ENCODE results near the gene SLF1.

Gene SLF1

GRCh38 chr5:94705427-94705826, 87.0 kb downstream of the SLF1 start:
- DNase-seq (ENCODE audit: low spot score in 2 of 2): no peak
- Mint-ChIP-seq H3K36me3 (peaks cover 6% of the 10 kb centered on the region), H3K27me3 (no peaks in the 10 kb centered on the region), H3K4me3 (no peak overlapping the region), H3K9me3 (no peaks in the 10 kb centered on the region), H3K4me1 (peaks cover 4% of the 10 kb centered on the region), H3K27ac (no peak overlapping the region)
- no peak for ATAC-seq (ENCODE audit: low read depth)

- DNase-seq (ENCODE audit: low spot score in 2 of 2) (no peak), ATAC-seq (ENCODE audit: low read depth) (no peak)
- H3K4me3 Mint-ChIP-seq: no peak overlapping the region
- H3K9me3 Mint-ChIP-seq: no peaks in the 10 kb centered on the region
- H3K27ac Mint-ChIP-seq: no peak overlapping the region
- H3K4me1 Mint-ChIP-seq: peaks cover 2% of the 10 kb centered on the region
- H3K27me3 Mint-ChIP-seq: no peaks in the 10 kb centered on the region
- peaks cover 8% of the 10 kb centered on the region for H3K36me3 Mint-ChIP-seq
These were observed 88.9 kb downstream of the SLF1 start for GRCh38 chr5:94707359-94707758.

- no peaks in the 10 kb centered on the region for H3K4me1 Mint-ChIP-seq
These were observed 90.8 kb downstream of the SLF1 start for GRCh38 chr5:94709277-94709676.

GRCh38 chr5:94711785-94712184, 93.3 kb downstream of the SLF1 start:
- no peak for ATAC-seq (ENCODE audit: low read depth)
- peaks cover 14% of the 10 kb centered on the region for H3K36me3 Mint-ChIP-seq
- no peaks in the 10 kb centered on the region for H3K9me3 Mint-ChIP-seq
- H3K27ac Mint-ChIP-seq: no peak overlapping the region
- no peak for DNase-seq (ENCODE audit: low spot score in 2 of 2)
- H3K4me1 Mint-ChIP-seq: no peaks in the 10 kb centered on the region
- no peaks in the 10 kb centered on the region for H3K27me3 Mint-ChIP-seq
- no peak overlapping the region for H3K4me3 Mint-ChIP-seq

More at GRCh38 chr5:94709277-94709676, 90.8 kb downstream of the SLF1 start:
- no peaks in the 10 kb centered on the region for H3K9me3 Mint-ChIP-seq
- DNase-seq (ENCODE audit: low spot score in 2 of 2) (no peak), ATAC-seq (ENCODE audit: low read depth) (no peak)
- no peaks in the 10 kb centered on the region for H3K27me3 Mint-ChIP-seq
- peaks cover 14% of the 10 kb centered on the region for H3K36me3 Mint-ChIP-seq
- no peak overlapping the region for H3K4me3 Mint-ChIP-seq
- no peak overlapping the region for H3K27ac Mint-ChIP-seq

- DNase-seq (ENCODE audit: low spot score in 2 of 2) (no peak), ATAC-seq (ENCODE audit: low read depth) (no peak)
- Mint-ChIP-seq H3K27ac (no peak overlapping the region), H3K4me1 (no peaks in the 10 kb centered on the region), H3K4me3 (no peak overlapping the region), H3K27me3 (peaks cover 2% of the 10 kb centered on the region), H3K36me3 (peaks cover 8% of the 10 kb centered on the region), H3K9me3 (peaks cover 2% of the 10 kb centered on the region)
These were observed 97.3 kb downstream of the SLF1 start for GRCh38 chr5:94715768-94716167.

- Mint-ChIP-seq H3K27ac (no peak overlapping the region), H3K27me3 (no peaks in the 10 kb centered on the region), H3K9me3 (no peaks in the 10 kb centered on the region), H3K4me3 (no peak overlapping the region), H3K36me3 (no peaks in the 10 kb centered on the region), H3K4me1 (no peaks in the 10 kb centered on the region)
- DNase-seq (ENCODE audit: low spot score in 2 of 2): no peak
- ATAC-seq (ENCODE audit: low read depth): no peak
These were observed 106.7 kb downstream of the SLF1 start for GRCh38 chr5:94725142-94725541.

GRCh38 chr5:94731471-94731870, 113.0 kb downstream of the SLF1 start:
- DNase-seq (ENCODE audit: low spot score in 2 of 2) (no peak), ATAC-seq (ENCODE audit: low read depth) (no peak)
- no peaks in the 10 kb centered on the region for H3K36me3 Mint-ChIP-seq
- H3K27me3 Mint-ChIP-seq: no peaks in the 10 kb centered on the region
- H3K4me1 Mint-ChIP-seq: peaks cover 2% of the 10 kb centered on the region
- H3K4me3 Mint-ChIP-seq: no peak overlapping the region
- H3K9me3 Mint-ChIP-seq: no peaks in the 10 kb centered on the region
- H3K27ac Mint-ChIP-seq: no peak overlapping the region

GRCh38 chr5:94736498-94736897, 118.0 kb downstream of the SLF1 start:
- H3K4me3 Mint-ChIP-seq: no peak overlapping the region
- H3K9me3 Mint-ChIP-seq: no peaks in the 10 kb centered on the region
- no peaks in the 10 kb centered on the region for H3K36me3 Mint-ChIP-seq
- no peaks in the 10 kb centered on the region for H3K27me3 Mint-ChIP-seq
- no peak for DNase-seq (ENCODE audit: low spot score in 2 of 2)
- no peak for ATAC-seq (ENCODE audit: low read depth)
- H3K4me1 Mint-ChIP-seq: no peaks in the 10 kb centered on the region
- no peak overlapping the region for H3K27ac Mint-ChIP-seq

GRCh38 chr5:94740286-94740685, 121.8 kb downstream of the SLF1 start:
- Mint-ChIP-seq H3K27ac (no peak overlapping the region), H3K36me3 (no peaks in the 10 kb centered on the region), H3K27me3 (no peaks in the 10 kb centered on the region), H3K4me3 (no peak overlapping the region), H3K9me3 (no peaks in the 10 kb centered on the region), H3K4me1 (peaks cover 3% of the 10 kb centered on the region)
- DNase-seq (ENCODE audit: low spot score in 2 of 2) (no peak), ATAC-seq (ENCODE audit: low read depth) (no peak)

GRCh38 chr5:94742852-94743251, 124.4 kb downstream of the SLF1 start:
- no peak for DNase-seq (ENCODE audit: low spot score in 2 of 2)
- ATAC-seq (ENCODE audit: low read depth): no peak
- H3K9me3 Mint-ChIP-seq: no peaks in the 10 kb centered on the region
- no peaks in the 10 kb centered on the region for H3K27me3 Mint-ChIP-seq
- peaks cover 16% of the 10 kb centered on the region for H3K4me1 Mint-ChIP-seq
- H3K36me3 Mint-ChIP-seq: no peaks in the 10 kb centered on the region
- no peak overlapping the region for H3K27ac Mint-ChIP-seq
- no peak overlapping the region for H3K4me3 Mint-ChIP-seq

GRCh38 chr5:94744906-94745305, 126.4 kb downstream of the SLF1 start:
- Mint-ChIP-seq H3K4me1 (peaks cover 16% of the 10 kb centered on the region), H3K4me3 (no peak overlapping the region), H3K27ac (no peak overlapping the region), H3K36me3 (no peaks in the 10 kb centered on the region), H3K27me3 (no peaks in the 10 kb centered on the region), H3K9me3 (no peaks in the 10 kb centered on the region)
- no peak for DNase-seq (ENCODE audit: low spot score in 2 of 2)
- no peak for ATAC-seq (ENCODE audit: low read depth)

GRCh38 chr5:94745786-94746730, 127.6 kb downstream of the SLF1 start:
- ATAC-seq (ENCODE audit: low read depth): peak; percentile 62
- H3K27me3 Mint-ChIP-seq: no peaks in the 10 kb centered on the region

GRCh38 chr5:94746731-94747124, 128.3 kb downstream of the SLF1 start:
- no peak overlapping the region for H3K27ac Mint-ChIP-seq
- no peaks in the 10 kb centered on the region for H3K27me3 Mint-ChIP-seq
- DNase-seq (ENCODE audit: low spot score in 2 of 2) (peak in 1 of 2 donors; percentile 36), ATAC-seq (ENCODE audit: low read depth) (peak; percentile 89)
- H3K4me3 Mint-ChIP-seq: peak overlapping the region; percentile 44
- H3K4me1 Mint-ChIP-seq: peaks cover 16% of the 10 kb centered on the region
- H3K36me3 Mint-ChIP-seq: no peaks in the 10 kb centered on the region
- H3K9me3 Mint-ChIP-seq: no peaks in the 10 kb centered on the region

More at GRCh38 chr5:94745786-94746730, 127.6 kb downstream of the SLF1 start:
- peak overlapping the region; percentile 21 for H3K27ac Mint-ChIP-seq
- no peaks in the 10 kb centered on the region for H3K36me3 Mint-ChIP-seq
- H3K9me3 Mint-ChIP-seq: no peaks in the 10 kb centered on the region
- H3K4me1 Mint-ChIP-seq: peaks cover 16% of the 10 kb centered on the region
- DNase-seq (ENCODE audit: low spot score in 2 of 2): no peak
- no peak overlapping the region for H3K4me3 Mint-ChIP-seq

Measured in memory B cell (primary cell).